Natural killer cell treated with Interleukin-12 subunit alpha and Interleukin-12 subunit beta and Interleukin-15 and Interleukin-18, amount 100 ng/mL, for 72 hours (primary cell): ENCODE measurements around the gene NDUFA8. TPM values are rescaled to one million over a fixed set of nuclear protein-coding genes. Genes with fewer than 3 reads are reported as not detected.
"Not testable (repeated sequence)": the region's sequence is repeated elsewhere in the genome, so short reads cannot be mapped to it uniquely, and the experiment has no call there.

Source experiments
- ATAC-seq, 2 donors: fragments of 150-1000 bp; cut with Tn5 transposase in 1 of 2; sonication (Bioruptor Pico), chemical (Tn5 transposase) in 1 of 2; 2 replicates each; pipeline ENCODE4 v1.10.0; 2021
- DNase-seq: peaks from one replicate; pipeline ENCODE4 v3.0.0; 2022; ENCODE audit warnings: low spot score
- H3K27ac Mint-ChIP-seq, 2 donors: 1 replicate in 1 of 2; 2 replicates in 1 of 2; pipeline ENCODE4 v1.8.0; 2022; ENCODE audit warnings: mixed read lengths in 2 of 2, mild to moderate bottlenecking in 1 of 2, moderate library complexity in 1 of 2
- H3K27me3 Mint-ChIP-seq, 2 donors: 1 replicate in 1 of 2; 2 replicates in 1 of 2; pipeline ENCODE4 v1.8.0; 2022; ENCODE audit warnings: mixed read lengths in 2 of 2
- H3K36me3 Mint-ChIP-seq: one replicate; pipeline ENCODE4 v1.8.0; 2022; ENCODE audit warnings: mixed read lengths
- H3K4me1 Mint-ChIP-seq, 2 donors: 1 replicate in 1 of 2; 2 replicates in 1 of 2; pipeline ENCODE4 v1.8.0; 2022; ENCODE audit warnings: low read depth in 2 of 2, mixed read lengths in 2 of 2, mild to moderate bottlenecking in 1 of 2
- H3K4me3 Mint-ChIP-seq: one replicate; pipeline ENCODE4 v1.8.0; 2022; ENCODE audit warnings: mixed read lengths
- H3K9me3 Mint-ChIP-seq: 2 replicates; pipeline ENCODE4 v1.8.0; 2022; ENCODE audit warnings: mixed read lengths
- total RNA-seq, 2 donors: library from RNA; stranded (reverse); gene quantifications; one replicate each; pipeline ENCODE4 v1.2.3, GENCODE V29; 2022

NDUFA8 gene
- total RNA-seq, 2 donors from 2014 or later, result 36.5 to 45.6 TPM

GRCh38 chr9:122118343-122119165 is 41.0 kb downstream of the NDUFA8 start:
- no peak for ATAC-seq
- Mint-ChIP-seq H3K27me3 (peaks cover 0 to 8% of the 10 kb centered on the region in 2 donors), H3K4me3 (no peak overlapping the region), H3K4me1 (no peaks in the 10 kb centered on the region), H3K9me3 (no peaks in the 10 kb centered on the region), H3K27ac (no peak overlapping the region), H3K36me3 (no peaks in the 10 kb centered on the region)
- DNase-seq, result no peak

- not testable (repeated sequence) for ATAC-seq, H3K9me3 Mint-ChIP-seq, H3K27ac Mint-ChIP-seq, DNase-seq, H3K4me1 Mint-ChIP-seq, H3K27me3 Mint-ChIP-seq, H3K4me3 Mint-ChIP-seq, H3K36me3 Mint-ChIP-seq
These were observed 42.3 kb downstream of the NDUFA8 start for GRCh38 chr9:122117241-122117640.

GRCh38 chr9:122116448-122117173 is 43.0 kb downstream of the NDUFA8 start:
- no peak overlapping the region for H3K27ac Mint-ChIP-seq
- ATAC-seq (no peak), DNase-seq (no peak)
- H3K36me3 Mint-ChIP-seq, result no peaks in the 10 kb centered on the region
- H3K4me3 Mint-ChIP-seq, result no peak overlapping the region
- H3K9me3 Mint-ChIP-seq, result no peaks in the 10 kb centered on the region
- no peaks in the 10 kb centered on the region for H3K4me1 Mint-ChIP-seq
- H3K27me3 Mint-ChIP-seq, result peaks cover 0 to 6% of the 10 kb centered on the region in 2 donors

- Mint-ChIP-seq H3K27me3 (peaks cover 0 to 6% of the 10 kb centered on the region in 2 donors), H3K36me3 (no peaks in the 10 kb centered on the region), H3K4me3 (no peak overlapping the region), H3K27ac (no peak overlapping the region), H3K9me3 (no peaks in the 10 kb centered on the region), H3K4me1 (no peaks in the 10 kb centered on the region)
- no peak for ATAC-seq
- no peak for DNase-seq
These were observed 43.5 kb downstream of the NDUFA8 start for GRCh38 chr9:122116040-122116439.

GRCh38 chr9:122115176-122116035 is 44.2 kb downstream of the NDUFA8 start:
- ATAC-seq (no peak), DNase-seq (no peak)
- Mint-ChIP-seq H3K9me3 (no peaks in the 10 kb centered on the region), H3K27me3 (peaks cover 0 to 6% of the 10 kb centered on the region in 2 donors), H3K36me3 (no peaks in the 10 kb centered on the region), H3K4me3 (no peak overlapping the region), H3K4me1 (no peaks in the 10 kb centered on the region), H3K27ac (no peak overlapping the region)

- Mint-ChIP-seq H3K4me3 (no peak overlapping the region), H3K4me1 (no peaks in the 10 kb centered on the region)
These were observed 46.0 kb downstream of the NDUFA8 start for GRCh38 chr9:122113574-122113973.

GRCh38 chr9:122112238-122112637 is 47.3 kb downstream of the NDUFA8 start:
- ATAC-seq, result no peak
- Mint-ChIP-seq H3K4me3 (no peak overlapping the region), H3K27ac (no peak overlapping the region), H3K36me3 (no peaks in the 10 kb centered on the region), H3K27me3 (peaks cover 0 to 6% of the 10 kb centered on the region in 2 donors), H3K4me1 (no peaks in the 10 kb centered on the region), H3K9me3 (no peaks in the 10 kb centered on the region)
- DNase-seq, result no peak

More at GRCh38 chr9:122113574-122113973, 46.0 kb downstream of the NDUFA8 start:
- Mint-ChIP-seq H3K27ac (no peak overlapping the region), H3K36me3 (no peaks in the 10 kb centered on the region), H3K27me3 (peaks cover 0 to 6% of the 10 kb centered on the region in 2 donors), H3K9me3 (no peaks in the 10 kb centered on the region)
- DNase-seq (no peak), ATAC-seq (no peak)

- Mint-ChIP-seq H3K9me3 (no peaks in the 10 kb centered on the region), H3K4me1 (no peaks in the 10 kb centered on the region), H3K36me3 (no peaks in the 10 kb centered on the region), H3K4me3 (no peak overlapping the region), H3K27me3 (peaks cover 0 to 6% of the 10 kb centered on the region in 2 donors), H3K27ac (no peak overlapping the region)
- no peak for DNase-seq
- ATAC-seq, result no peak
These were observed 48.0 kb downstream of the NDUFA8 start for GRCh38 chr9:122111413-122112085.

- Mint-ChIP-seq H3K4me1 (no peaks in the 10 kb centered on the region), H3K27ac (no peak overlapping the region), H3K9me3 (no peaks in the 10 kb centered on the region), H3K4me3 (no peak overlapping the region), H3K27me3 (peaks cover 0 to 6% of the 10 kb centered on the region in 2 donors), H3K36me3 (no peaks in the 10 kb centered on the region)
- DNase-seq, result no peak
- no peak for ATAC-seq
These were observed 49.3 kb downstream of the NDUFA8 start for GRCh38 chr9:122110100-122110833.

GRCh38 chr9:122109035-122109813 is 50.4 kb downstream of the NDUFA8 start:
- no peak overlapping the region for H3K27ac Mint-ChIP-seq
- ATAC-seq, result no peak
- no peaks in the 10 kb centered on the region for H3K36me3 Mint-ChIP-seq

GRCh38 chr9:122107291-122107805 is 52.2 kb downstream of the NDUFA8 start:
- Mint-ChIP-seq H3K4me3 (no peak overlapping the region), H3K9me3 (no peaks in the 10 kb centered on the region), H3K36me3 (peaks cover 6% of the 10 kb centered on the region), H3K4me1 (no peaks in the 10 kb centered on the region), H3K27me3 (no peaks in the 10 kb centered on the region), H3K27ac (no peak overlapping the region)
- ATAC-seq (no peak), DNase-seq (no peak)

More at GRCh38 chr9:122109035-122109813, 50.4 kb downstream of the NDUFA8 start:
- Mint-ChIP-seq H3K27me3 (peaks cover 0 to 4% of the 10 kb centered on the region in 2 donors), H3K9me3 (no peaks in the 10 kb centered on the region), H3K4me3 (no peak overlapping the region), H3K4me1 (no peaks in the 10 kb centered on the region)
- DNase-seq, result no peak

GRCh38 chr9:122106576-122106975 is 53.0 kb downstream of the NDUFA8 start:
- H3K9me3 Mint-ChIP-seq, result no peaks in the 10 kb centered on the region
- H3K4me3 Mint-ChIP-seq, result no peak overlapping the region
- no peak overlapping the region for H3K27ac Mint-ChIP-seq
- H3K36me3 Mint-ChIP-seq, result peaks cover 6% of the 10 kb centered on the region
- ATAC-seq (no peak), DNase-seq (no peak)
- H3K27me3 Mint-ChIP-seq, result no peaks in the 10 kb centered on the region
- H3K4me1 Mint-ChIP-seq, result no peaks in the 10 kb centered on the region
